ENCODE results near the gene KCTD18. TPM values are rescaled to one million over a fixed set of nuclear protein-coding genes. Genes with fewer than 3 reads are reported as not detected.

Gene KCTD18
- total RNA-seq, 6 donors from 2014 or later = 13.6 to 34.6 (median 16.6) TPM

GRCh38 chr2:200471324-200471848 is 38.5 kb downstream of the KCTD18 start:
- DNase-seq (no peak), ATAC-seq (ENCODE audit: low FRiP score in 2 of 2) (no peak)
- H3K36me3 ChIP-seq = peaks cover 3 to 75% (median 38%) of the 10 kb centered on the region in 4 donors
- H3K9me3 ChIP-seq = no peaks in the 10 kb centered on the region
- no peak overlapping the region for H3K27ac ChIP-seq
- WGBS, 2 donors = 57 to 61% methylated on average over 8 of the region's 8 CpGs
- H3K4me1 ChIP-seq = no peaks in the 10 kb centered on the region
- no peak overlapping the region for H3K4me3 ChIP-seq
- no peaks in the 10 kb centered on the region for H3K27me3 ChIP-seq
- TF ChIP-seq EP300 (IDR thresholded peaks at IDR 0.05) = no peak
- TF ChIP-seq CTCF (IDR thresholded peaks at IDR 0.05) = peak in 5 of 6 experiments; percentile 29 to 46 (median 33)

GRCh38 chr2:200470230-200470629 is 39.6 kb downstream of the KCTD18 start:
- DNase-seq = no peak
- Histone ChIP-seq H3K36me3 (peaks cover 3 to 73% (median 35%) of the 10 kb centered on the region in 4 donors), H3K27ac (no peak overlapping the region), H3K4me3 (no peak overlapping the region), H3K4me1 (no peaks in the 10 kb centered on the region), H3K27me3 (no peaks in the 10 kb centered on the region), H3K9me3 (no peaks in the 10 kb centered on the region)
- WGBS, 2 donors = 86 to 92% methylated on average over 3 of the region's 3 CpGs
- TF ChIP-seq POLR2A (IDR thresholded peaks at IDR 0.05) (no peak), POLR2AphosphoS5 (IDR thresholded peaks at IDR 0.05) (no peak)
- ATAC-seq (ENCODE audit: low FRiP score in 2 of 2) = no peak

GRCh38 chr2:200469708-200470211 is 40.1 kb downstream of the KCTD18 start:
- no peaks in the 10 kb centered on the region for H3K9me3 ChIP-seq
- no peak overlapping the region for H3K27ac ChIP-seq
- H3K27me3 ChIP-seq = no peaks in the 10 kb centered on the region
- peaks cover 0 to 73% (median 31%) of the 10 kb centered on the region in 4 donors for H3K36me3 ChIP-seq
- no peak overlapping the region for H3K4me3 ChIP-seq
- DNase-seq = no peak
- no peaks in the 10 kb centered on the region for H3K4me1 ChIP-seq
- 88 to 92% methylated on average over 13 of the region's 13 CpGs for WGBS, 2 donors
- no peak for TF ChIP-seq POLR2A (IDR thresholded peaks at IDR 0.05)
- no peak for TF ChIP-seq POLR2AphosphoS5 (IDR thresholded peaks at IDR 0.05)
- TF ChIP-seq EP300 (IDR thresholded peaks at IDR 0.05) = no peak
- TF ChIP-seq CTCF (IDR thresholded peaks at IDR 0.05) = no peak
- no peak for ATAC-seq (ENCODE audit: low FRiP score in 2 of 2)

GRCh38 chr2:200467806-200468681 is 41.8 kb downstream of the KCTD18 start:
- Histone ChIP-seq H3K27ac (peak overlapping the region in 2 of 4 donors; percentile 5 to 38), H3K4me3 (no peak overlapping the region), H3K9me3 (no peaks in the 10 kb centered on the region), H3K4me1 (no peaks in the 10 kb centered on the region), H3K36me3 (peaks cover 0 to 65% (median 22%) of the 10 kb centered on the region in 4 donors), H3K27me3 (no peaks in the 10 kb centered on the region)
- TF ChIP-seq EP300 (IDR thresholded peaks at IDR 0.05) (no peak), POLR2A (IDR thresholded peaks at IDR 0.05) (no peak), POLR2AphosphoS5 (IDR thresholded peaks at IDR 0.05) (no peak), CTCF (IDR thresholded peaks at IDR 0.05) (no peak)
- ATAC-seq (ENCODE audit: low FRiP score in 2 of 2) (no peak), DNase-seq (no peak)
- WGBS, 2 donors = 90% methylated on average over 7 to 8 of the region's 8 CpGs

Measured in upper lobe of left lung (tissue), 6 donors.